GM13976 (cell line): ENCODE results near the gene METTL25B.

Source experiments
- DNase-seq: peaks from one replicate; pipeline ENCODE4 v3.0.0; 2012; ENCODE audit warnings: low spot score
- CTCF ChIP-seq: IDR thresholded peaks from 2 replicates; pipeline ENCODE4 v1.5.1; 2012; ENCODE audit warnings: borderline replicate concordance, mild to moderate bottlenecking; ENCODE audit not compliant: insufficient read depth; ENCODE audit errors: extremely low read depth, missing control alignments, control extremely low read depth
- in situ Hi-C: fragments of 300-500 bp; cut with MboI; formaldehyde crosslinking; loops from one replicate; pipeline ENCODE4 v1.12.0; 2022; ENCODE audit warnings: low sequenced_read_pairs, mixed read lengths, inconsistent platforms; ENCODE audit not compliant: unreplicated experiment

Gene METTL25B

GRCh38 chr1:156767101-156767878 is 39.0 kb downstream of the METTL25B start, which contains the start of gene PRCC:
Gene PRCC, plus strand, starts transcription at chr1:156767535. Its CDS starts 237 bp downstream, at chr1:156767772.
- in situ Hi-C loops: no loop called here
- no peak for TF ChIP-seq CTCF
- peak; percentile 91 for DNase-seq

- peak; percentile 43 for DNase-seq
- in situ Hi-C loops: no loop called here
- no peak for TF ChIP-seq CTCF
These were observed 39.8 kb downstream of the METTL25B start for GRCh38 chr1:156767879-156768604.

- no peak for DNase-seq
- in situ Hi-C loops: no loop called here
- no peak for TF ChIP-seq CTCF
These were observed 40.5 kb downstream of the METTL25B start for GRCh38 chr1:156768610-156769295.

- in situ Hi-C loops: no loop called here
- DNase-seq: no peak
- no peak for TF ChIP-seq CTCF
These were observed 44.0 kb downstream of the METTL25B start for GRCh38 chr1:156772222-156772621.

GRCh38 chr1:156772728-156773497 is 44.6 kb downstream of the METTL25B start:
- no peak for TF ChIP-seq CTCF
- DNase-seq: no peak
- in situ Hi-C loops: no loop called here

GRCh38 chr1:156773607-156774006 is 45.3 kb downstream of the METTL25B start:
- in situ Hi-C loops: no loop called here
- TF ChIP-seq CTCF: no peak
- no peak for DNase-seq
